HG03558 (cell line): ENCODE measurements around the gene DYNLT3.

Source experiments
- ATAC-seq: cut with Tn5 transposase; IDR thresholded peaks from one replicate; pipeline ENCODE4 v1.9.1; 2021; ENCODE audit warnings: moderate number of reproducible peaks; ENCODE audit not compliant: unreplicated experiment; ENCODE audit errors: extremely low read depth

DYNLT3 gene

GRCh38 chrX:37846141-37846540 lies 1.2 kb downstream of the DYNLT3 start:
- no peak for ATAC-seq

- ATAC-seq: no peak
These were observed 2.7 kb downstream of the DYNLT3 start for GRCh38 chrX:37844622-37845021.

- ATAC-seq: no peak
These were observed 6.4 kb downstream of the DYNLT3 start for GRCh38 chrX:37840931-37841330.

- ATAC-seq: no peak
These were observed 12.4 kb downstream of the DYNLT3 start for GRCh38 chrX:37834937-37835336.

GRCh38 chrX:37830371-37830770 lies 17.0 kb downstream of the DYNLT3 start:
- ATAC-seq: no peak

GRCh38 chrX:37829721-37830120 lies 17.6 kb downstream of the DYNLT3 start:
- ATAC-seq: no peak

GRCh38 chrX:37825215-37825842 lies 22.0 kb downstream of the DYNLT3 start:
- ATAC-seq: no peak

- no peak for ATAC-seq
These were observed 22.7 kb downstream of the DYNLT3 start for GRCh38 chrX:37824491-37825214.

- no peak for ATAC-seq
These were observed 26.7 kb downstream of the DYNLT3 start for GRCh38 chrX:37820646-37821045.

GRCh38 chrX:37818031-37818430 lies 29.3 kb downstream of the DYNLT3 start:
- no peak for ATAC-seq

GRCh38 chrX:37817579-37817978 lies 29.8 kb downstream of the DYNLT3 start:
- ATAC-seq: peak; percentile 32

GRCh38 chrX:37817176-37817575 lies 30.2 kb downstream of the DYNLT3 start:
- no peak for ATAC-seq

GRCh38 chrX:37816766-37817165 lies 30.6 kb downstream of the DYNLT3 start:
- ATAC-seq: peak; percentile 4

GRCh38 chrX:37815366-37815765 lies 32.0 kb downstream of the DYNLT3 start:
- ATAC-seq: no peak

GRCh38 chrX:37813570-37813969 lies 33.8 kb downstream of the DYNLT3 start:
- ATAC-seq: no peak

GRCh38 chrX:37812110-37812509 lies 35.3 kb downstream of the DYNLT3 start:
- no peak for ATAC-seq

- ATAC-seq: no peak
These were observed 37.4 kb downstream of the DYNLT3 start for GRCh38 chrX:37809970-37810369.

- no peak for ATAC-seq
These were observed 44.3 kb downstream of the DYNLT3 start for GRCh38 chrX:37803057-37803456.

GRCh38 chrX:37802028-37802427 lies 45.3 kb downstream of the DYNLT3 start:
- ATAC-seq: no peak

- ATAC-seq: no peak
These were observed 46.7 kb downstream of the DYNLT3 start for GRCh38 chrX:37800717-37801116.

GRCh38 chrX:37799936-37800335 lies 47.4 kb downstream of the DYNLT3 start:
- ATAC-seq: no peak

- peak; percentile 76 for ATAC-seq
These were observed 50.6 kb downstream of the DYNLT3 start for GRCh38 chrX:37796805-37797204.
